BJ (cell line): Measurements from ENCODE around the gene MOB3A. TPM values are rescaled to one million over a fixed set of nuclear protein-coding genes. Genes with fewer than 3 reads are reported as not detected.

ENCODE experiments used
- CTCF ChIA-PET: fragments of 350-600 bp; formaldehyde crosslinking; extraction: SDS; loops from one replicate; lab custom pipeline; 2021; ENCODE audit warnings: antibody characterized with exemption, inconsistent platforms; lab: Yijun Ruan, JAX
- POLR2A ChIA-PET: fragments of 300-600 bp; sonication (Branson Sonifier 250); formaldehyde crosslinking; extraction: SDS; loops from one replicate; lab custom pipeline; 2021; ENCODE audit warnings: antibody characterized with exemption; lab: Charles Lee
- DNase-seq: peaks from one replicate; pipeline ENCODE4 v3.0.0-alpha.2; 2011; ENCODE audit warnings: low read depth
- H3K27me3 ChIP-seq: 2 replicates; pipeline ENCODE4 v1.6.0; 2011; ENCODE audit warnings: low read length; ENCODE audit not compliant: control insufficient read depth, insufficient read depth
- H3K36me3 ChIP-seq: 2 replicates; pipeline ENCODE4 v1.5.1; 2011; ENCODE audit warnings: low read length; ENCODE audit not compliant: control insufficient read depth, insufficient read depth
- H3K4me3 ChIP-seq: 2 replicates; pipeline ENCODE4 v1.5.1; 2011; ENCODE audit warnings: low read depth, mild to moderate bottlenecking, control low read depth, low read length
- CTCF ChIP-seq: IDR thresholded peaks from 2 replicates; pipeline ENCODE4 v1.5.1; 2011; ENCODE audit warnings: low read depth, mild to moderate bottlenecking, control low read depth, inconsistent platforms, low read length, moderate library complexity; ENCODE audit not compliant: insufficient read depth
- polyA plus RNA-seq: library from polyadenylated mRNA; depleted of rRNA; stranded (reverse); fragments of >200 nt; gene quantifications from 2 replicates; pipeline ENCODE4 v1.2.3, GENCODE V29; 2011

Gene MOB3A
- polyA plus RNA-seq, 1 experiment, result 50.5 TPM

GRCh38 chr19:2072757-2073551 lies 23.2 kb downstream of the MOB3A start:
- DNase-seq, result no peak
- ChIA-PET CTCF (interaction anchor here (1.3 kb wide), 1 partner anchor 53 kb away, joined by 5 read pairs; no protein-coding TSS in a partner anchor), POLR2A (no interaction called here)
- Histone ChIP-seq H3K27me3 (no peaks in the 10 kb centered on the region), H3K4me3 (no peak overlapping the region), H3K36me3 (peaks cover 29% of the 10 kb centered on the region)
- TF ChIP-seq CTCF, result no peak

GRCh38 chr19:2070986-2071673 lies 25.0 kb downstream of the MOB3A start:
- H3K36me3 ChIP-seq, result peaks cover 23% of the 10 kb centered on the region
- ChIA-PET CTCF (interaction anchor here (0.7 to 1.3 kb wide), 2 partner anchors 41 to 141 kb away, joined by 3 read pairs; no protein-coding TSS in a partner anchor), POLR2A (no interaction called here)
- H3K4me3 ChIP-seq, result no peak overlapping the region
- no peaks in the 10 kb centered on the region for H3K27me3 ChIP-seq
- DNase-seq, result no peak
- TF ChIP-seq CTCF, result no peak

GRCh38 chr19:2070436-2070827 lies 25.7 kb downstream of the MOB3A start:
- ChIA-PET POLR2A (no interaction called here), CTCF (interaction anchor here (0.6 to 2.6 kb wide), 22 partner anchors 13 to 258 kb away, joined by 3 to 31 read pairs (median 4); partner anchors contain the start of genes LSM7 and SPPL2B)
- Histone ChIP-seq H3K36me3 (peaks cover 20% of the 10 kb centered on the region), H3K4me3 (no peak overlapping the region), H3K27me3 (no peaks in the 10 kb centered on the region)
- no peak for TF ChIP-seq CTCF
- DNase-seq, result no peak

- H3K4me3 ChIP-seq, result no peak overlapping the region
- H3K27me3 ChIP-seq, result no peaks in the 10 kb centered on the region
- TF ChIP-seq CTCF, result peak; percentile 35
- no peak for DNase-seq
- CTCF ChIA-PET, result interaction anchor here (1.6 to 2.2 kb wide), 2 partner anchors 9 to 46 kb away, joined by 3 to 7 read pairs; no protein-coding TSS in a partner anchor
- POLR2A ChIA-PET, result no interaction called here
- H3K36me3 ChIP-seq, result no peaks in the 10 kb centered on the region
These were observed 31.2 kb downstream of the MOB3A start for GRCh38 chr19:2064788-2065524.
